GM12878 (cell line): ENCODE results near the gene IL1RL2.

ENCODE experiments used
- CBFB ChIP-seq: IDR thresholded peaks from 2 replicates; pipeline ENCODE4 v1.6.1; 2016; ENCODE audit warnings: antibody characterized with exemption, low read depth
- CTCF ChIP-seq, 3 experiments: IDR thresholded peaks in 2 of 3; conservative IDR thresholded peaks in 1 of 3; 2 replicates each; pipeline ENCODE4 v1.5.1; 2011; ENCODE audit warnings: low read depth in 3 of 3, low read length in 3 of 3, mild to moderate bottlenecking in 3 of 3, control low read depth in 2 of 3, moderate library complexity in 2 of 3, inconsistent platforms in 1 of 3, mixed read lengths in 1 of 3; ENCODE audit not compliant: control insufficient read depth in 2 of 3, insufficient read depth in 1 of 3; ENCODE audit errors: extremely low read depth in 1 of 3
- FOS ChIP-seq: IDR thresholded peaks from 3 replicates; pipeline ENCODE4 v1.6.1; 2011; ENCODE audit warnings: borderline replicate concordance; ENCODE audit not compliant: insufficient read length; ENCODE audit errors: extremely low read depth
- TF ChIP-seq, protein P1 (sequence below): IDR thresholded peaks from 2 replicates; pipeline ENCODE4 v1.6.1; 2011; ENCODE audit warnings: mild to moderate bottlenecking, low read depth, low read length, moderate library complexity; ENCODE audit not compliant: insufficient replicate concordance

GRCh38 chr2:102235491-102235890 is 48.7 kb downstream of the IL1RL2 start:
- TF ChIP-seq CBFB (no peak), FOS (no peak), CTCF (IDR thresholded peaks at IDR 0.05 in 2 of 3, conservative IDR thresholded peaks at IDR 0.05 in 1 of 3; ENCODE audit: control insufficient read depth in 2 of 3, extremely low read depth in 1 of 3, insufficient read depth in 1 of 3, low read depth in 3 of 3, low read length in 3 of 3) (peak in 2 of 3 experiments; percentile 27 to 36; a peak in 2 of 6 replicates)
- TF ChIP-seq, protein P1, sequence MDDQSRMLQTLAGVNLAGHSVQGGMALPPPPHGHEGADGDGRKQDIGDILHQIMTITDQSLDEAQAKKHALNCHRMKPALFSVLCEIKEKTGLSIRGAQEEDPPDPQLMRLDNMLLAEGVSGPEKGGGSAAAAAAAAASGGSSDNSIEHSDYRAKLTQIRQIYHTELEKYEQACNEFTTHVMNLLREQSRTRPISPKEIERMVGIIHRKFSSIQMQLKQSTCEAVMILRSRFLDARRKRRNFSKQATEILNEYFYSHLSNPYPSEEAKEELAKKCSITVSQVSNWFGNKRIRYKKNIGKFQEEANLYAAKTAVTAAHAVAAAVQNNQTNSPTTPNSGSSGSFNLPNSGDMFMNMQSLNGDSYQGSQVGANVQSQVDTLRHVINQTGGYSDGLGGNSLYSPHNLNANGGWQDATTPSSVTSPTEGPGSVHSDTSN: no peak
